Measurements from ENCODE around the gene HELLS. TPM values are rescaled to one million over a fixed set of nuclear protein-coding genes. Genes with fewer than 3 reads are reported as not detected.

The HELLS gene
- total and polyA plus RNA-seq, 5 donors from 2014 or later: 9.2 to 47.7 (median 14.1) TPM

- Mint-ChIP-seq H3K9me3 (no peaks in the 10 kb centered on the region), H3K27ac (no peak overlapping the region)
Observed at GRCh38 chr10:94571081-94571480, 25.5 kb downstream of the HELLS start.

GRCh38 chr10:94571528-94571927 lies 25.9 kb downstream of the HELLS start:
- H3K36me3 ChIP-seq (ENCODE audit: control insufficient read depth, insufficient read depth, low read length): peaks cover 16% of the 10 kb centered on the region
- ATAC-seq (ENCODE audit: low read depth in 2 of 2) (no peak), DNase-seq (no peak)
- no peak overlapping the region for H3K27ac ChIP-seq (ENCODE audit: insufficient read depth, low read length, poor library complexity, severe bottlenecking)
- Mint-ChIP-seq H3K4me1 (peaks cover 0 to 9% (median 5%) of the 10 kb centered on the region in 4 donors), H3K36me3 (peaks cover 27% of the 10 kb centered on the region), H3K4me3 (peak overlapping the region in 1 of 4 donors; percentile 18), H3K27me3 (no peaks in the 10 kb centered on the region), H3K27ac (no peak overlapping the region), H3K9me3 (no peaks in the 10 kb centered on the region)
- no peak overlapping the region for H3K4me3 ChIP-seq (ENCODE audit: low read depth, low read length)
- H3K4me1 ChIP-seq (ENCODE audit: control insufficient read depth, insufficient read depth, low read length, poor library complexity, severe bottlenecking): no peaks in the 10 kb centered on the region
- H3K9me3 ChIP-seq (ENCODE audit: control insufficient read depth in 2 of 2, low read length in 2 of 2): no peaks in the 10 kb centered on the region
- H3K27me3 ChIP-seq (ENCODE audit: control insufficient read depth, insufficient read depth, low read length): no peaks in the 10 kb centered on the region

More at GRCh38 chr10:94571081-94571480, 25.5 kb downstream of the HELLS start:
- no peaks in the 10 kb centered on the region for H3K27me3 Mint-ChIP-seq
- H3K36me3 ChIP-seq (ENCODE audit: control insufficient read depth, insufficient read depth, low read length): peaks cover 15% of the 10 kb centered on the region
- no peaks in the 10 kb centered on the region for H3K4me1 ChIP-seq (ENCODE audit: control insufficient read depth, insufficient read depth, low read length, poor library complexity, severe bottlenecking)
- no peak for ATAC-seq (ENCODE audit: low read depth in 2 of 2)
- peaks cover 30% of the 10 kb centered on the region for H3K36me3 Mint-ChIP-seq
- peaks cover 0 to 9% (median 6%) of the 10 kb centered on the region in 4 donors for H3K4me1 Mint-ChIP-seq
- H3K4me3 Mint-ChIP-seq: no peak overlapping the region
- no peak overlapping the region for H3K27ac ChIP-seq (ENCODE audit: insufficient read depth, low read length, poor library complexity, severe bottlenecking)
- H3K9me3 ChIP-seq (ENCODE audit: control insufficient read depth in 2 of 2, low read length in 2 of 2): no peaks in the 10 kb centered on the region
- no peak for DNase-seq
- H3K4me3 ChIP-seq (ENCODE audit: low read depth, low read length): no peak overlapping the region
- no peaks in the 10 kb centered on the region for H3K27me3 ChIP-seq (ENCODE audit: control insufficient read depth, insufficient read depth, low read length)

- H3K4me1 ChIP-seq (ENCODE audit: control insufficient read depth, insufficient read depth, low read length, poor library complexity, severe bottlenecking): no peaks in the 10 kb centered on the region
- H3K27ac Mint-ChIP-seq: no peak overlapping the region
- no peak overlapping the region for H3K4me3 ChIP-seq (ENCODE audit: low read depth, low read length)
- H3K36me3 ChIP-seq (ENCODE audit: control insufficient read depth, insufficient read depth, low read length): peaks cover 17% of the 10 kb centered on the region
- no peaks in the 10 kb centered on the region for H3K9me3 ChIP-seq (ENCODE audit: control insufficient read depth in 2 of 2, low read length in 2 of 2)
- H3K9me3 Mint-ChIP-seq: no peaks in the 10 kb centered on the region
- no peak overlapping the region for H3K4me3 Mint-ChIP-seq
- DNase-seq (no peak), ATAC-seq (ENCODE audit: low read depth in 2 of 2) (no peak)
- no peaks in the 10 kb centered on the region for H3K27me3 ChIP-seq (ENCODE audit: control insufficient read depth, insufficient read depth, low read length)
- peaks cover 0 to 6% (median 2%) of the 10 kb centered on the region in 4 donors for H3K4me1 Mint-ChIP-seq
- H3K27ac ChIP-seq (ENCODE audit: insufficient read depth, low read length, poor library complexity, severe bottlenecking): no peak overlapping the region
- H3K27me3 Mint-ChIP-seq: no peaks in the 10 kb centered on the region
- H3K36me3 Mint-ChIP-seq: peaks cover 13% of the 10 kb centered on the region
Observed at GRCh38 chr10:94578790-94579189, 33.2 kb downstream of the HELLS start.

GRCh38 chr10:94583124-94583523 lies 37.5 kb downstream of the HELLS start:
- H3K27me3 ChIP-seq (ENCODE audit: control insufficient read depth, insufficient read depth, low read length): no peaks in the 10 kb centered on the region
- H3K27ac Mint-ChIP-seq: peak overlapping the region in 1 of 3 donors; percentile 6
- H3K27me3 Mint-ChIP-seq: no peaks in the 10 kb centered on the region
- no peaks in the 10 kb centered on the region for H3K9me3 Mint-ChIP-seq
- no peak overlapping the region for H3K27ac ChIP-seq (ENCODE audit: insufficient read depth, low read length, poor library complexity, severe bottlenecking)
- no peaks in the 10 kb centered on the region for H3K9me3 ChIP-seq (ENCODE audit: control insufficient read depth in 2 of 2, low read length in 2 of 2)
- DNase-seq (no peak), ATAC-seq (ENCODE audit: low read depth in 2 of 2) (no peak)
- peaks cover 12% of the 10 kb centered on the region for H3K36me3 ChIP-seq (ENCODE audit: control insufficient read depth, insufficient read depth, low read length)
- H3K4me3 ChIP-seq (ENCODE audit: low read depth, low read length): no peak overlapping the region
- H3K4me1 Mint-ChIP-seq: peaks cover 0 to 6% (median 0%) of the 10 kb centered on the region in 4 donors
- no peaks in the 10 kb centered on the region for H3K4me1 ChIP-seq (ENCODE audit: control insufficient read depth, insufficient read depth, low read length, poor library complexity, severe bottlenecking)
- peaks cover 10% of the 10 kb centered on the region for H3K36me3 Mint-ChIP-seq
- H3K4me3 Mint-ChIP-seq: no peak overlapping the region

GRCh38 chr10:94591461-94592205 lies 46.0 kb downstream of the HELLS start:
- DNase-seq (peak in 1 of 3 donors; percentile 49), ATAC-seq (ENCODE audit: low read depth in 2 of 2) (no peak)
- H3K36me3 ChIP-seq (ENCODE audit: control insufficient read depth, insufficient read depth, low read length): peaks cover 24% of the 10 kb centered on the region
- no peaks in the 10 kb centered on the region for H3K9me3 ChIP-seq (ENCODE audit: control insufficient read depth in 2 of 2, low read length in 2 of 2)
- Mint-ChIP-seq H3K4me3 (peak overlapping the region in 3 of 4 donors; percentile 41 to 73 (median 43)), H3K9me3 (no peaks in the 10 kb centered on the region), H3K4me1 (peaks cover 7 to 24% (median 14%) of the 10 kb centered on the region in 4 donors), H3K36me3 (peaks cover 49% of the 10 kb centered on the region), H3K27me3 (no peaks in the 10 kb centered on the region), H3K27ac (peak overlapping the region; percentile 38 to 86 (median 82))
- no peaks in the 10 kb centered on the region for H3K27me3 ChIP-seq (ENCODE audit: control insufficient read depth, insufficient read depth, low read length)
- peaks cover 11% of the 10 kb centered on the region for H3K4me1 ChIP-seq (ENCODE audit: control insufficient read depth, insufficient read depth, low read length, poor library complexity, severe bottlenecking)
- H3K4me3 ChIP-seq (ENCODE audit: low read depth, low read length): peak overlapping the region; percentile 37
- H3K27ac ChIP-seq (ENCODE audit: insufficient read depth, low read length, poor library complexity, severe bottlenecking): peak overlapping the region; percentile 48

- H3K4me1 Mint-ChIP-seq: no peaks in the 10 kb centered on the region
- H3K27ac Mint-ChIP-seq: no peak overlapping the region
- no peak overlapping the region for H3K27ac ChIP-seq (ENCODE audit: insufficient read depth, low read length, poor library complexity, severe bottlenecking)
- H3K36me3 Mint-ChIP-seq: peaks cover 30% of the 10 kb centered on the region
- H3K27me3 Mint-ChIP-seq: no peaks in the 10 kb centered on the region
- H3K9me3 ChIP-seq (ENCODE audit: control insufficient read depth in 2 of 2, low read length in 2 of 2): no peaks in the 10 kb centered on the region
- H3K4me3 ChIP-seq (ENCODE audit: low read depth, low read length): no peak overlapping the region
- DNase-seq (no peak), ATAC-seq (ENCODE audit: low read depth in 2 of 2) (no peak)
- H3K36me3 ChIP-seq (ENCODE audit: control insufficient read depth, insufficient read depth, low read length): peaks cover 30% of the 10 kb centered on the region
- H3K4me3 Mint-ChIP-seq: no peak overlapping the region
- no peaks in the 10 kb centered on the region for H3K27me3 ChIP-seq (ENCODE audit: control insufficient read depth, insufficient read depth, low read length)
- no peaks in the 10 kb centered on the region for H3K4me1 ChIP-seq (ENCODE audit: control insufficient read depth, insufficient read depth, low read length, poor library complexity, severe bottlenecking)
- no peaks in the 10 kb centered on the region for H3K9me3 Mint-ChIP-seq
Observed at GRCh38 chr10:94602729-94603515, 57.3 kb downstream of the HELLS start.

GRCh38 chr10:94607111-94607510 lies 61.5 kb downstream of the HELLS start:
- Histone ChIP-seq H3K27me3 (ENCODE audit: control insufficient read depth, insufficient read depth, low read length) (no peaks in the 10 kb centered on the region), H3K4me1 (ENCODE audit: control insufficient read depth, insufficient read depth, low read length, poor library complexity, severe bottlenecking) (no peaks in the 10 kb centered on the region), H3K4me3 (ENCODE audit: low read depth, low read length) (no peak overlapping the region), H3K27ac (ENCODE audit: insufficient read depth, low read length, poor library complexity, severe bottlenecking) (no peak overlapping the region), H3K9me3 (ENCODE audit: control insufficient read depth in 2 of 2, low read length in 2 of 2) (no peaks in the 10 kb centered on the region), H3K36me3 (ENCODE audit: control insufficient read depth, insufficient read depth, low read length) (peaks cover 9% of the 10 kb centered on the region)
- Mint-ChIP-seq H3K4me3 (no peak overlapping the region), H3K4me1 (peaks cover 0 to 2% (median 0%) of the 10 kb centered on the region in 4 donors), H3K36me3 (peaks cover 28% of the 10 kb centered on the region), H3K27ac (no peak overlapping the region), H3K9me3 (no peaks in the 10 kb centered on the region), H3K27me3 (no peaks in the 10 kb centered on the region)
- DNase-seq (no peak), ATAC-seq (ENCODE audit: low read depth in 2 of 2) (no peak)

All from CD4-positive, CD25-positive, alpha-beta regulatory T cell (primary cell).